NB4 (cell line): ENCODE measurements around the gene CCS.

Experiments
- POLR2A ChIP-seq: IDR thresholded peaks from 2 replicates; pipeline ENCODE4 v1.6.1; 2011; ENCODE audit warnings: mild to moderate bottlenecking; ENCODE audit not compliant: insufficient read length; ENCODE audit errors: extremely low read depth
- TF ChIP-seq, protein P1 (sequence below): IDR thresholded peaks from one replicate; pipeline ENCODE4 v1.5.1; 2012; ENCODE audit warnings: low read depth, low read length

DNA sequence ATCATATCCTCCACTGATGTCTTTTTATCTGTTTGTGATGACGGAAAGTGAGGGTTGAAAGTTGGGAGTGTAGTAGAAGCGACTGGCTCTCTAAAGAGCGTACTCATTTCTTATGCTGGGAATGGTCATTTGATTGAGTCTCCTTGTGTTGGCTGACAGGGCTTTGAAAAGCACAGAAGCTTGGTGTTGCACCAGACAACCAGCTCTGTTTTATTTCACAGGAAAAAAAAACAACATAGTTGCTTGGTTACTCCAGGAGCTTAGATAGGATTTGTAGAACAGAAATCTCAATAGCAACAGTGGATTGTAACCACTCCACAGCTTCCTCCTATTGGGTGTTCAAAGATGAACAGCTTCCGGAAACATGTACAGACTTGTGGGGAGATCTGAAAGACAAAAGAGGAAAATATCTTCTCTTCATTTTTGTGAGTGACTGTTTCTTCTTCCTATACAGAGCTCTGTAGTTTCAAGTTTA, 26.1 kb downstream of the CCS start:
- TF ChIP-seq POLR2A = no peak
- TF ChIP-seq, protein P1, sequence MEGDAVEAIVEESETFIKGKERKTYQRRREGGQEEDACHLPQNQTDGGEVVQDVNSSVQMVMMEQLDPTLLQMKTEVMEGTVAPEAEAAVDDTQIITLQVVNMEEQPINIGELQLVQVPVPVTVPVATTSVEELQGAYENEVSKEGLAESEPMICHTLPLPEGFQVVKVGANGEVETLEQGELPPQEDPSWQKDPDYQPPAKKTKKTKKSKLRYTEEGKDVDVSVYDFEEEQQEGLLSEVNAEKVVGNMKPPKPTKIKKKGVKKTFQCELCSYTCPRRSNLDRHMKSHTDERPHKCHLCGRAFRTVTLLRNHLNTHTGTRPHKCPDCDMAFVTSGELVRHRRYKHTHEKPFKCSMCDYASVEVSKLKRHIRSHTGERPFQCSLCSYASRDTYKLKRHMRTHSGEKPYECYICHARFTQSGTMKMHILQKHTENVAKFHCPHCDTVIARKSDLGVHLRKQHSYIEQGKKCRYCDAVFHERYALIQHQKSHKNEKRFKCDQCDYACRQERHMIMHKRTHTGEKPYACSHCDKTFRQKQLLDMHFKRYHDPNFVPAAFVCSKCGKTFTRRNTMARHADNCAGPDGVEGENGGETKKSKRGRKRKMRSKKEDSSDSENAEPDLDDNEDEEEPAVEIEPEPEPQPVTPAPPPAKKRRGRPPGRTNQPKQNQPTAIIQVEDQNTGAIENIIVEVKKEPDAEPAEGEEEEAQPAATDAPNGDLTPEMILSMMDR = no peak
